NK-92 (cell line): ENCODE results near the gene GLDN.

Experiments used
- DNase-seq: peaks from one replicate; lab custom pipeline; 2025; ENCODE audit not compliant: unreplicated experiment; lab: John Stamatoyannopoulos, UW

GLDN gene

DNA sequence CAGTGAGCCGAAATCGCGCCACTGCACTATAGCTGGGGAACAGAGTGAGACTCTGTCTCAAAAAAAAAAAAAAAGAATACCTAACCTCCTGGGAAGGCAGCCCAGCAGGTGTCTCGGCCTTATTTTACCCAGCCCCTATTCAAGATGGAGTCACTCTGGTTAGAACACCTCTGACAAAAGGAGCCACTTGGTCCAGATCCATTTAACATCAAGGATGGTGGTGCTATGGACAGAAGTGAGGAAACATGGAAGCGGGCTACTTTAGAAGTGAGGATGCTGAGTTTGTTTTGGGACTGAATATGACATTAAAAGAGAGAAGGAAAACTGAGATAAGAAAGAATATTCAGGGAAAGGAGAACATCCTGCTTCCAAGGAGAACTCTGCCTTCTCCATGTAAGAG lies 14.7 kb downstream of the GLDN start:
- no peak for DNase-seq

DNA sequence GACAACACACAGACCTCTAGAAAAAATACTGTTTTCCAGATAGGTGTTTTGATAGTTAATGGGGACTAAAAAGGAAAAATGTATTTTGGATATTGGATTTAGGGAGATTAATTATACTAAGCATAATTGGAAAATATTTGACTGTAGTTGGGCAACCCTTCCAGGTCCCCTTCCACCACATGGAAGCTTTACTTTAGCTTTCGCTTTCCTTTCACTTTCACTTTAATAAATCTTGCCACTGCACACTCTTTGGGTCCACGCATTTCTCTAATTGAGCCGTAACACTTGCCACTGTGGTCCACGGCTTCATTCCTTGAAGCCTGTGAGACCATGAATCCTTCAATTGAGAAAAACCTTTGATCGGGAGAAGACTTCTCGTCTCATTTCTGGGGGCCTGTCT lies 15.5 kb downstream of the GLDN start:
- DNase-seq: no peak

DNA sequence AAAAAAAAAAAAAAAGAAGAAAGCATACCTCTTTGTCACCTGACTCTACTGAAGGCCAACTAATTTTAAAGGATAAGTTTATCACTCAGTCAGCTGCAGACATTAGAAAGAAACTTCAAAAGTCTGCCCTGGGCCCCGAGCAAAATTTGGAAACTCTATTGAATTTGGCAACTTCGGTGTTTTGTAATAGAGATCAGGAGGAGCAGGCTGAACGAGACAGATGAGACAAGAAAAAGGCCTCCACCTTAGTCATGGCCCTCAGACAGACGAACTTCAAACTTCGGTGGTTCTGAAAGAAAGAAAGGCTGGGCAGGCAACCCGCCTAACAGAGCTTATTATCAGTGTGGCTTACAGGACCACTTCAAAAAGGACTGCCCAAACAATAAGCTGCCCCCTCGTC lies 18.5 kb downstream of the GLDN start:
- no peak for DNase-seq

DNA sequence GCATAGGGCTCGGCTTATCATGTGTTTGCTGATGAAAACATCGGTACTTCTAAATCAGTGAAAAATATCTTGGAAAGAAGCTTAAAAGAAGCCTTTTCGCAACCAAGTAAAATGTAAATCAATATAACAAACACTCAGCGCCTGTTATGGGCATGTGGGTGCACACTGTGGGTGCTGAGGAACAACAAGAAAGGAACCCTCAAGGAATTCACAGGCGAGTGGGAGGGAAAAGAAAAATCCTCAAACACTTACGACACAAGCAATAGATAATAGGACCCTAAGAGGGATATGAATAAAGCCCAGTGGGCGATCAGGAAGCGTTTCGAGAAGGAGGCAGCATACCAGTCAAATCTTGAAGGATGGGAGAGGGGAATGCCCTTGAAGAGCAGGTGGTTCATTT lies 21.9 kb downstream of the GLDN start:
- DNase-seq: no peak

DNA sequence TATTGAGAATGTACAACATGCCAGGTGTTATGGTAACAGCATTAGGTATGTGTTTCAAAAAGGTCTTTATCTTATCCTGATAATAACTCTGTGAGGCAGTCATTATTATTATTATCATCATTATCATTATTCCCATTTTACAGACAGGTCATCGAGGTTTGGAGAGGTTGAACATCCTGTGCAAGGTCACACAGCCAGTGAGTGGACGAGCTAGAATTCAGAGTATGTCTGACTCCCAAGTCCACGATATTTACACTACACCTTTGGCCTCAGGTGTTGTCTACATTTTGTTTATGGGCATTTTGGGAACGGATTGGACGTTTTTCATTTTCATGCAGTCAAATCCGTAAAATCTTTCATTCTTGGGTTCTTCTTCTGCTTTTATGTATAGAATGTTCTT lies 24.0 kb downstream of the GLDN start:
- no peak for DNase-seq

DNA sequence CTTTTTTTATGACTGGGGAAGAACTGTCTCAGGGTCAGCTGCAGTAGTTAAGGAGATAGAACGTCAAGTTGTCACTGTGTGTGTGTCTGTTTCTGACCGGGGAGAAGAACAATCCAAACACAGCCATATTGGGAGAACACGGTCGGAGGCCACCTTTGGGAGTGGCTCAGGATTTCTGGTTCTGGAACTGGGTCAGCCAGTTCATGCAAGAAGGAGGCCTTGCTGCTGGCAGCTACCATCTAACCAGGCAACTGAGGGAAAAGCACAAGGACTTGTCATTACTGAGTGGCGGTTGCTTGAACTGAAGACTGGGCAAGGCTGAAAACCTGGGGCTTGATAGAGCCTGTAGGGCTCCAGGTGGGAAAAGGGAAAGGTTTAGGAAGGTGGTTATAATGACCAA lies 24.6 kb downstream of the GLDN start:
- no peak for DNase-seq

DNA sequence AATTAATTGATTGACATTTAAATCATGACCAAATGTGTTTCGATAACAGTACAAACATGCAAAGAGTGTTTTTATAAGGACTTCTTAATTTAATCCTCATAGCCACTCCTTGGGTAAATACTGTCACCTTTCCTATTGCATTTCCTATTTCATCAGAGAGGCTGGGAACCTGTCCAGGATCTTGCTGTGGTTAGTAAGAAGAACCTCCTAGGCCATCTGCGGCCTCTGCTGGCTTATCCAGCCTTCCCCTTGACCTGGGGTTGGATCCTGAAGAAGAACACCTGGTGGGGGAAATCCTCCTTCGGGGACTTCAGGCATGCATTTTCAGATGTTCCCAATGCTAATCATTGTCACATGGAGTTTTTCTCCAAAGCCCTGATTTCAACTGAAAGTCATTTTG lies 25.5 kb downstream of the GLDN start:
- DNase-seq: no peak

DNA sequence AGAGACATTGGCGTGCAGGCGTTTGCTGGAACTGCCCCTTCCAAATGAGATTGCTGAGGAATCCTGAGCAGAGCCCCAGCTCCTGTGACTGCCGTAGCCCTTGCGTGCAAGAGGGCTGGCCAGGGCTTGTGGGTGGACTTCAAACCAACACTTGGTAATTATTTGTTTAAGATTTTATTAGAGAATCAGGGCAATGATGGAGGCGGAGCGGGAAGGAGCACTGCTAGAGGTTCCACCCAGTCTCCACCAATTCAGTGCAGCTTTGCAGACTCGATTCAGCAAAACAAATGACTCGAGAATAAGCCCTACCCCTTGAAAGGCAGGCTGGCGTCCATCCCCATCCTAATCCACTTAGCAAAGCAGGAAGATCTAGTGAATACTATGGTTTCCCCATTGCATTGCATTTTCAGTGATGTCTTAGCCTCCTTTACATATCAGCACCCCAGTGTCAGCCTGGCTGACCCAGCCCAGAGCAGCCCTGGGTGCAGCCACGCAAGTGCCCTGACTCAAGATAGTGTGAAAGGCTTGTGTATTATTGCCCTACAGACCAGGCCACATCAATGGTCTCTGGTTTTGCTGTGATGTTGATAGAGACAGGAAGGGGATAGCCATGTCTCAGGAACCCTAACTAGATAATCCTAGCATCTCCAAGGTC lies 26.0 kb downstream of the GLDN start:
- DNase-seq: no peak

DNA sequence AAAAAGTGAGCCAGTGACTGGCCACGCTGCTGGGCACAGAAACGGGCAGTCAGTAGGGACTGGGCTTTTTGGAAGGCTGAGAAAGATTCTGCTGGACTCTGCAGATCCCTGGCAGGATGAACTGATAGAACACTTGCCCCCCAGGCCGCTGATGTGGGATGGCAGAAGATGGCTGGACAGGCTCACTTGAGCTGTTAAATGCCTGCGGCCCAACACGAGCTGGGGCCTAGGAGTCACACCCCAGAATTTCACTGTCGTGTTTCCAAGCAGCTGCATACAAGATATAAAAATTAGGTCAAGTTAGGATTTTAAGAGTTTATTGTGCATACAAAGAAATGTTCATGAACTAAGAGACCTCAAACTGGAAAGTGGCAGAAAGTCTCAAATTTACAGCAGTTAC lies 26.9 kb downstream of the GLDN start:
- DNase-seq: no peak

DNA sequence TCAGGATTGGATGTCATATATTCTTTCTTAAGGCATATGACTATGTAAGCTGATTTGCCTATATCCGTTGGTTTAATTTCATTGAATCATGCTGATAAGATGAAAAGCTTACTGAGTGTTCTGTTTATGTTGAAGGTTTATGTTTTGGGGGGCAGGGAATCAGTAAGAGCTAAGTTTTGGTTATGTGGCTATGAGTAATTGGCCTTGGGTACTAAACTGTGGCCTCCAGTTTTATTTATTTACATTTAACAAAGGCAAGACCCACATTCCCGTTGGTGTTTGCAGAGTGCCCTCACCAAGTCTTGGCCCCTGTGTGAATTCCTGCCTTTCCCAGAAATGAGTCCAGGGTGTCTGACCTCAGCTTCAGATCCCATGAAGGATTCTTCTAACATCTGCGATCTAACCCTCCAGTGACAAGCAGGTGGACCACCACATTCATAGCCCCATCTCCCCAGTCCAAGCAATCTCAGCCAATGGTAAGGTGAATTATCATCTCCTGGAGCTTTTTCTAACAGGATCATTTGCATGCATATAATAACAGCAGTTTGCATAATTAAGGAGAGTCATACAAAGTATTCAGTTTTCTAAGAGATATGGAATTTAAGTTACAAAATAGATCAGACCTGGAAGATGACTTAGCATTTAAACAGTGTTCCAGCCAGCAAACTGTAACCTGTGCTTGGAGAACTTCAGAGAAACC lies 27.4 kb downstream of the GLDN start:
- DNase-seq: no peak

DNA sequence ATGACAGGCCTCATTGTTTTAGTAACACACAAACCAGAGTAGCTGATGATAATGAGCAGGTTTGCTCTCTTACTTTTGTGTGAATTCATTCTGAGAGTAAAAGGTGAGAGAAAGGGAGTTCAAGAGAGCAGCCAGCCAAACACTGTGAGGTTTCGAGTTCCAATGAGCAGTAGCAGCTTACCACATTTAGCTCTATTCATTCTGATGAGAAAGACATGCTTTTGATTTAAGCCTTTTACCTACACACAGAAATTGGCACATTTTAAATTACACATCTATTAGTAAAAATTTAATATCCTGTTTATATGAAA lies 28.0 kb downstream of the GLDN start:
- no peak for DNase-seq

DNA sequence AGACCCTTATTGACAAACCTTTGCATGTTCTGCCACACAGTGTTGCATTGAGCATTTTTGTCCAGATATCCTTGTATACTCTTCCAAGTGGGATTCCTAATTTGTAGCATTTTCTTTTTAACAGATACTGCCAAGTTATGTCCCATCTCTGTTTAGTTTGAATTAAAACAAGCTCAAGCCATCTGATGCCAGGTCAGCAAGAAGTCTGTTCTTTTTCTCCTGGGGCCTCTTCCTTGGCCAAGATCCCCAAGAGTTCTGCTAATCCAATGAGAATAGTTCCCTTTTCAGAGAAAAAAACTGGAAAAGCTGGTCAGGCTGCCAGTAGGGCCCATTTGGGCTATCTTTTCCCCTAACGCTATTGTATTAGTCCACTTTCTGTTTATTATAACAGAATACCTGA lies 29.8 kb downstream of the GLDN start:
- no peak for DNase-seq

DNA sequence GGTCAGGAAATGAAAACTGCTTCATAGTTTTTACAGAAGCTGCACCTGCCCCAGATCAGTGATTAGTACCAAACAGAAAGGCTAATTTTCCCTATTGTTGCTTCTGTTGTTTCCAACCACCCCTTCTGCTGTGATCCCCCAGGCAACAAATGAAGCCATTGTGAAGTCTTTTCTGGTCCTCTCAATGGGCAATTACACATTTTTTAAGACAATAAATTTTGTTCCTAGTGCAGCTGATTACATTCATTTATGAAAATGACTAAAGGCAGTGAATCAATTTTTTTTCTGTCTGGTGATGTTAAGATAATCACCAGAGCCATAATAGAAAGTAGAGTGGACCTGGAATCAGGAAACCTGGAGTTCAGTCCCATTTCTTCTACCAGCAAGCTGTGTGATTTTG lies 32.7 kb downstream of the GLDN start:
- DNase-seq: no peak

DNA sequence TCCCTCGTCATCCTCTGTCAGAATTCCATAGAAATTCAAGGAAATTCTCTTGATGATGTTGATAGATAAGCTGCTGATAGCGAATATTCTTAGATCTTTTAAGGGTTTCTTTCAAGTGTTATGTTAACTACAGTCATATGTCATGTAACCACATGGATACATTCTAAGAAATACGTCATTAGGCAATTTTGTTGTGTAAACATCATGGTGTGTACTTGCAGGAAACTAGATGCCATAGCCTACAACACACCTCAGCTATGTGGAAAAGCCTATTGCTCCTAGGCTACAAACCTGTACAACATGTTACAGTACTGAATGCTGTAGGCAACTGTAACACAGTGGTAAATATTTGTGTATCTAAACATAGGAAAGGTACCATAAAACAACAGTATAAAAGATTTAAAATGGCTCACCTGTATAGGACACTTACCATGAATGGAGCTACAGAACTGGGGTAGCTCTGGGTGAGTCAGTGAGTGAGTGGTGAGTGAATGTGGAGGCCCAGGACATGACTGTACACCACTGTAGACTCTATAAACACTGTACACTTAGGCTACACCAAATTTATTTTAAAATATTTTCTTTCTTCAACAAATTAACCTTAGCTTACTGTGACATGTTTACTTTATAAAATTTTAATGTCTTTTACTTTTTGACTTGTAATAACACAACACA lies 34.6 kb downstream of the GLDN start:
- no peak for DNase-seq

DNA sequence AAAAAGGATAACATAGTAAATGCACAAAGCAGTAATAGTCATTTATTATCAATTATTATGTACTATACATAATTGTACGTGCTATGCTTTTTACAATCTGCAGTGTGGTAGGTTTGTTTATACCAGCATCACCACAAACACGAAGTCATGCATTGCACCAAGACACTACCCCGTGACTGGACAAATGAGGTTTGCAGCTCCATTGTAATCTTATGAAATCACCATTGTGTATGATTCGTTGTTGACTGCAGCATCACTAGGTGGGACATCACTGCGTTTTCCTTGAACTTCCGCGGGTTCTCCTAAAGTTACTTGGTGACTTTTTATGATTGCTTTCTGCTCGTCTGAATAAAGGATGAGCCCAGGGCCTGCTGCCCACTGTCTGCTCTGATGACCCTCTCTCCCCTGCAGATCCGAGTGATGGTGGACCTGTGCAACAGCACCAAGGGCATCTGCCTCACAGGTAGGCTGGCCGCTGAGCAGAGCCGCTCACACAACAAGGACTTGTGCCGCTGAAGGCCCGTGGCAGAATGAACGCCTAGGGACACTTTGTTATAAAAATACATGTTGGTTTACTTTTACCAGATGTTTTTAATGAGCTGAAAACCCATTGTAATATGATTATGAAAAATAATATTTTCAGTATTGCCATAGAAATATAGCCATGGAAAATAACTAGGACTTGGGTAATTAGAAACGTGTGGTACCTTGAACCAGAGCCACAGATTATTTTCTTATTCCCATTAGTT lies 35.8 kb downstream of the GLDN start:
- DNase-seq: no peak

DNA sequence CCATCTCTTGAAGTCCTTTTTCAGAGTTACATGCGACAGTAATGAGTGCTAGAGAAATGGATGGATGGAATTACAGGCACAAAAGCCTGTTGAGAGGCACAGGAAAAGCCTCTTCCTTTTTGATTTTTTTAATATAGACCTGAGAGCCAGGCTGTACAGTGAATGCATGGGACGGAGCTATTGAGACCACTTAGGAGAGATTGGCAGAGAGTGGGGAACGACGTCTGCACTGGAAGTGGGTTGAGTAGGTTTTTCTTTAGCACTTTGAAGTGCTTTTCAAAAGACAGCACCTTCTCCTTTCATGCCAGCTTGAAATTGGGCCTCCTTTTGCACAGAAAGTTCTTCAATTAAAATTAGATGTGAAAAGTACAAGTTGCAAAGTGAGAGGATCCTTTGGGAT lies 37.0 kb downstream of the GLDN start:
- no peak for DNase-seq

DNA sequence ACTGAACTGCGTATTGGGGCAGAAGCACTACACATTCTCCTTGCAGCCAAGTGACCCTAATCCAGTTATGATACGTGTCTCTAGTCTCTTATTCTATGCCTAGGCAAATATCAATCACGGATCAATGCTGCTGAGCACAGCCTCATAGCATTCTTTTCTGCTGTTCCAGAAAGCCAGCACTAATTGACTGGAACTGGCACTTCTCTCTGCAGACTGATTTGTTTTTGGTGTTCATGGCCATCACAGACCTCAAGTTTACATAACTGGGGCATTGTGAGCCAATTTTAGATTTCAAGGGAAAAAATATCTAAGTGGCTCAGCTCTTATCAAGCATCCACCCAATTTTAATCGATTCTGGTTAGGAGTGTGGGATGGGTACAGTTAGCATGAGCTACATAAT lies 37.9 kb downstream of the GLDN start:
- no peak for DNase-seq

DNA sequence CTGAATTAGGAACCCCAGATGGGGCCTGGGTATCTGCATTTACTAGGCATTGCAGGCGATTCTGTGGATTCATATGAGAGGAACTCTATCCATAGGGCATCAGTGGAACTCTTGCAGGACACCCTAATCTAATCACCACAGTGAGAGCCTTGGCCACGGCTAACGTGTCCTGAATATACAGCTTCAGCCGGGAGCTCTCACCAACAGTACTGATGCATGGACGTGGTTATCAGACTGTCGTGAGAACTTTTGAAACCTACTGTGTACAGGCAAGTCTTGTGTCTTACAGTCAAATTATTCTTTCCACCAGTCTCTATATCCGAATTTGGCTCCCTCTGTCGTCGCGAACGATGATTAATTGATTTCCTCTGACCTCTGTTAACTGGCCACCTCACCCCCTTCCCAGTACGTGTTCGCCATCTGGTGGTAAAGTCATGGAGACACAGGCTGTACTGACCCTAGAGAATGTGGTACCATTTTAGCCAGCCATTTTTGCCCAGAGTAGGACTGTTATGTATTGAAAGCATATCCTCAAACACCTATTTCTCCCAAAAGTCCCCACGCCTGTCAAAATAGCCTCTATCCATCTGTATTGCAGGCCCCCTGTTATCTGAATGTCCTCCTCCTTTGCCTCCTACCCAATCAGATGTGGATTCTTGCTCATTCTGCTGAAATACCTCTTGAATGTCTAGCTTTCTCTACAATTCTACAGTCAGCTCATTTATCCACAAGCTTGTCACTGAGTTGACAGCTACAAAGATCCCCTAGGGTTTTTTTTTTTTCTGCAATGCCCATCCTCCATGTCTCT lies 39.7 kb downstream of the GLDN start:
- DNase-seq: no peak

DNA sequence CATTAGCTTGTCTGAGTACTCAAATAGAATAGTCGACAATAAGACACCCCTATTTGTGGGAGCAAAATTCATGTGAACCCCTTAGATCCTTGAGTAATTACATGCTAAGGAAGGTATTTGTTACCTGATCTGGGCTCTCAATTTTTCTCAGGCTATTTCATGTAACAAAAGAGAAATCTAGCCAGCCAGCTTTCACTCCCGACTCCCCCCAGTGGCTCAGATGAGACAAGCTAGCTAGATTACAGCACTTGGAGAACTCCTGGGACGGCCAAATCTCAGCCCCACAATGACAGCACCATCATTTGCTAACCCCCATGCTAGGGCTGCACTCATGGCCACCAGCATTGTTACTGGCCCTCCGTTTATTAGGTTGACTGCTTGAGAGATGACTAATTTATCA lies 41.3 kb downstream of the GLDN start:
- DNase-seq: no peak

DNA sequence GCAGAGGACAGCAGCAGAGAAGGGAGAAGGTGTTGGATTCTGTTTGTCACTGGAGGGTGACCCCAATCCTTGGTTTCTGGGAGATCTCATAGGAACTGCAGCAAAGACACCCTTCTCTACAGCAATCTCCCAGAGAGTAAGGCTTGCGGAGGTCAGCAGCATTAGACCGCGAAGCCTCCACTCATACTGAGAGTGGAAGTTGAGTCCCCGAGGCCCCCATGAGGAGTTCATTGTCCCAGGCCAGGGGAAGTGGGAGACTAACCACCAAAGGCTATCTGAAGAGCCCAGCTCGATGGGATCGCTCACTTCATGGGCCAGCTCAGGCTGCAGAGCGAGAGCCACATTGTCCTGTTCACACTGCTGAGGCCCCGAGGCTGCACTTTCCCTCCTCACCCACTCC lies 44.6 kb downstream of the GLDN start:
- no peak for DNase-seq

DNA sequence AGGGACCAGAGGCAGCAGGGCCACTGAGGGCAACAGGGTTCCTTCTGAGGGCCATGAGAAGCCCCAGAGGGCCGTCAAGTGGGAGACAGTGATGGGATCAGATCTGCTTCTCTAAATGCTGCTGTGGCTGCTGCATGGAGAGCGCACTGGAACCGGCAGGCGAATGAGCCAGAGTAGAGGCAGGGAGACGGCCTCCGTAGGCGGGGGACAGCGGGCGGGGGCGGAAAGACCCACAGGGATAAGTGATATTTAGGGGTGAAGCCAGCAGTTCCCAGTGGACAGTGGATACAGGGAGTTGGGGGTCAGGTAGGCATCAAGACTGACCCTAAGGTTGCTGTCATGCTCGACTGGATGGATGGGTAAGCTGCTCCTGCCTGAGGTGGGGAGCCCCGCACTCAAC lies 45.0 kb downstream of the GLDN start:
- no peak for DNase-seq
